ENCODE data around the gene MYO3B. TPM values are rescaled to one million over a fixed set of nuclear protein-coding genes. Genes with fewer than 3 reads are reported as not detected.

The MYO3B gene
- total RNA-seq, 1 experiment from 2014 or later: 4.4 TPM

- Histone ChIP-seq H3K27ac (ENCODE audit: low read length) (no peak overlapping the region), H4K20me1 (ENCODE audit: insufficient read depth, low read depth, low read length) (no peaks in the 10 kb centered on the region), H3K9me2 (replicated peaks; ENCODE audit: insufficient read depth, low read length) (no peaks in the 10 kb centered on the region), H3K36me3 (ENCODE audit: insufficient read depth, low read length) (no peaks in the 10 kb centered on the region), H3K4me3 (ENCODE audit: low read length) (no peak overlapping the region), H3K4me1 (ENCODE audit: low read length) (peaks cover 16% of the 10 kb centered on the region), H3K9ac (ENCODE audit: low read length) (no peak overlapping the region), H3K4me2 (ENCODE audit: low read depth, low read length, poor library complexity, severe bottlenecking) (no peak overlapping the region), H3K9me3 (ENCODE audit: low read length) (no peaks in the 10 kb centered on the region), H2AFZ (ENCODE audit: low read length) (no peak overlapping the region), H3K79me2 (ENCODE audit: low read length) (no peaks in the 10 kb centered on the region), H3K27me3 (ENCODE audit: low read length) (no peaks in the 10 kb centered on the region)
- DNase-seq: no peak
Observed at GRCh38 chr2:170166735-170167134, 11.2 kb upstream of the MYO3B start.

- no peak overlapping the region for H3K4me3 ChIP-seq (ENCODE audit: low read length)
- no peak overlapping the region for H3K4me2 ChIP-seq (ENCODE audit: low read depth, low read length, poor library complexity, severe bottlenecking)
- H3K9ac ChIP-seq (ENCODE audit: low read length): no peak overlapping the region
- peaks cover 14% of the 10 kb centered on the region for H3K4me1 ChIP-seq (ENCODE audit: low read length)
- H3K79me2 ChIP-seq (ENCODE audit: low read length): no peaks in the 10 kb centered on the region
- no peaks in the 10 kb centered on the region for H3K36me3 ChIP-seq (ENCODE audit: insufficient read depth, low read length)
- no peaks in the 10 kb centered on the region for H4K20me1 ChIP-seq (ENCODE audit: insufficient read depth, low read depth, low read length)
- H3K27ac ChIP-seq (ENCODE audit: low read length): no peak overlapping the region
- H2AFZ ChIP-seq (ENCODE audit: low read length): no peak overlapping the region
- H3K27me3 ChIP-seq (ENCODE audit: low read length): no peaks in the 10 kb centered on the region
- no peak for DNase-seq
- H3K9me2 ChIP-seq (replicated peaks; ENCODE audit: insufficient read depth, low read length): no peaks in the 10 kb centered on the region
- H3K9me3 ChIP-seq (ENCODE audit: low read length): no peaks in the 10 kb centered on the region
Observed at GRCh38 chr2:170170281-170171040, 7.5 kb upstream of the MYO3B start.

DNA sequence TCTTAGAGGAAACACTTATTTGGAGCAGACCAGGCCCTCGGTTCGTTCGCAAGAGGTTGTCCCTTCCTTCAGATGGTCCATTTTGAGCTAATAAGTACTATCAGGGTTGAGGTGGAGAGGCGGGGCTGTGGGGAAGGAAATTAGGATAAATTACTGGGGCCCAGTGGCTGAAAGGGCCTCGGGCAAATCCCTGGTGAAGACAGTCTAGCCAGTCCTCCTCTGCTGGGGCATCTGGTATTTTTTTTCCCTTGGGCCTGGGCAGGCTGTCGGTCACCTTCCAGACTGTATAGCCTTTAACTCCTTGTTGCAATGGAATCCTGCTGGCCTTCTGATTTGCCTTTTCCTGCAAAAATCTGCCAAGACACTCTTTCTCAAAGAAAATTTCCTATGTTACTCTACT is 1.7 kb upstream of the MYO3B start:
- no peaks in the 10 kb centered on the region for H3K27me3 ChIP-seq (ENCODE audit: low read length)
- H3K79me2 ChIP-seq (ENCODE audit: low read length): no peaks in the 10 kb centered on the region
- no peaks in the 10 kb centered on the region for H4K20me1 ChIP-seq (ENCODE audit: insufficient read depth, low read depth, low read length)
- H3K4me1 ChIP-seq (ENCODE audit: low read length): peaks cover 58% of the 10 kb centered on the region
- H3K4me2 ChIP-seq (ENCODE audit: low read depth, low read length, poor library complexity, severe bottlenecking): peak overlapping the region; percentile 65
- no peak for DNase-seq
- no peaks in the 10 kb centered on the region for H3K36me3 ChIP-seq (ENCODE audit: insufficient read depth, low read length)
- no peak overlapping the region for H3K27ac ChIP-seq (ENCODE audit: low read length)
- no peak overlapping the region for H2AFZ ChIP-seq (ENCODE audit: low read length)
- no peak overlapping the region for H3K9ac ChIP-seq (ENCODE audit: low read length)
- peak overlapping the region; percentile 27; the same call in 1 of the 2 replicates for H3K4me3 ChIP-seq (ENCODE audit: low read length)
- no peaks in the 10 kb centered on the region for H3K9me3 ChIP-seq (ENCODE audit: low read length)
- H3K9me2 ChIP-seq (replicated peaks; ENCODE audit: insufficient read depth, low read length): no peaks in the 10 kb centered on the region

DNA sequence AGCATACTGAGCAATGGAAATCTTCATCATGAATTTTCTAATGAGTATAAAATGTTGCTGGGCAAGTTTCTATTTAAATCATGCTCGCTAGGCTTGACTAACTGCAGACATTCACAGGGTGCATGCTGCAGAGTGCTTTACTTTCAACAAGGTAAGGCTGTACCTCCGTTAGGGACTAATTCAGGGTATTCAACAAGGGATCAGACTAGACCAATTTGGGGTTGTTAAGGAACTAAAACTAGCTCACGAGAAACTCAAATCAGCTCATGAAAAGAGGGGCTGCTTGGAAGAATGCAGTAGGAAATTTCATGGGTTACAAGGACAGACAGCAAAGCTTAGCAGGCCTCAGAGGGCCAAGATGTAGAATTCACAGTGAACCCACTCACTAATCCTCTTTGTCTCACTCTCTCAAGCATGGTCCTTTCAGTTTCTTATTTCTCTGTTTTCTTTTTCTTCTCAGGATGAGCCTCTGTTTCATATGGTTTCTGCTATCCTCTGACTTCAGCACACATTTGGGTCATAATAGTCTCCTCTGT is 2.2 kb downstream of the MYO3B start:
- no peaks in the 10 kb centered on the region for H3K27me3 ChIP-seq (ENCODE audit: low read length)
- H3K4me2 ChIP-seq (ENCODE audit: low read depth, low read length, poor library complexity, severe bottlenecking): peak overlapping the region; percentile 65
- H3K4me3 ChIP-seq (ENCODE audit: low read length): peak overlapping the region; percentile 38
- 0 out of 2 replicates have a peak overlapping the region, but pooled peaks have one; percentile 26 for H2AFZ ChIP-seq (ENCODE audit: low read length)
- peak overlapping the region; percentile 55 for H3K9ac ChIP-seq (ENCODE audit: low read length)
- no peaks in the 10 kb centered on the region for H3K36me3 ChIP-seq (ENCODE audit: insufficient read depth, low read length)
- no peaks in the 10 kb centered on the region for H3K9me2 ChIP-seq (replicated peaks; ENCODE audit: insufficient read depth, low read length)
- peaks cover 69% of the 10 kb centered on the region for H3K4me1 ChIP-seq (ENCODE audit: low read length)
- H3K79me2 ChIP-seq (ENCODE audit: low read length): no peaks in the 10 kb centered on the region
- peaks cover 1% of the 10 kb centered on the region for H3K9me3 ChIP-seq (ENCODE audit: low read length)
- H4K20me1 ChIP-seq (ENCODE audit: insufficient read depth, low read depth, low read length): no peaks in the 10 kb centered on the region
- peak; percentile 90 for DNase-seq
- peak overlapping the region; percentile 89 for H3K27ac ChIP-seq (ENCODE audit: low read length)

GRCh38 chr2:170181602-170182001 is 3.7 kb downstream of the MYO3B start:
- H3K27me3 ChIP-seq (ENCODE audit: low read length): no peaks in the 10 kb centered on the region
- no peak overlapping the region for H3K4me3 ChIP-seq (ENCODE audit: low read length)
- no peaks in the 10 kb centered on the region for H3K79me2 ChIP-seq (ENCODE audit: low read length)
- no peaks in the 10 kb centered on the region for H3K9me2 ChIP-seq (replicated peaks; ENCODE audit: insufficient read depth, low read length)
- H3K9me3 ChIP-seq (ENCODE audit: low read length): peaks cover 5% of the 10 kb centered on the region
- H3K4me2 ChIP-seq (ENCODE audit: low read depth, low read length, poor library complexity, severe bottlenecking): peak overlapping the region; percentile 65
- no peak overlapping the region for H3K9ac ChIP-seq (ENCODE audit: low read length)
- no peak for DNase-seq
- H3K27ac ChIP-seq (ENCODE audit: low read length): peak overlapping the region; percentile 89; the same call in 1 of the 2 replicates
- H3K4me1 ChIP-seq (ENCODE audit: low read length): peaks cover 57% of the 10 kb centered on the region
- no peak overlapping the region for H2AFZ ChIP-seq (ENCODE audit: low read length)
- no peaks in the 10 kb centered on the region for H4K20me1 ChIP-seq (ENCODE audit: insufficient read depth, low read depth, low read length)
- H3K36me3 ChIP-seq (ENCODE audit: insufficient read depth, low read length): no peaks in the 10 kb centered on the region

- no peak overlapping the region for H3K27ac ChIP-seq (ENCODE audit: low read length)
- no peak overlapping the region for H3K4me2 ChIP-seq (ENCODE audit: low read depth, low read length, poor library complexity, severe bottlenecking)
- no peak overlapping the region for H3K4me3 ChIP-seq (ENCODE audit: low read length)
- peaks cover 20% of the 10 kb centered on the region for H3K4me1 ChIP-seq (ENCODE audit: low read length)
- H3K9ac ChIP-seq (ENCODE audit: low read length): no peak overlapping the region
- no peak overlapping the region for H2AFZ ChIP-seq (ENCODE audit: low read length)
- no peaks in the 10 kb centered on the region for H3K36me3 ChIP-seq (ENCODE audit: insufficient read depth, low read length)
- H3K9me2 ChIP-seq (replicated peaks; ENCODE audit: insufficient read depth, low read length): no peaks in the 10 kb centered on the region
- no peaks in the 10 kb centered on the region for H4K20me1 ChIP-seq (ENCODE audit: insufficient read depth, low read depth, low read length)
- peaks cover 5% of the 10 kb centered on the region for H3K9me3 ChIP-seq (ENCODE audit: low read length)
- no peaks in the 10 kb centered on the region for H3K27me3 ChIP-seq (ENCODE audit: low read length)
- H3K79me2 ChIP-seq (ENCODE audit: low read length): no peaks in the 10 kb centered on the region
- no peak for DNase-seq
Observed at GRCh38 chr2:170185319-170185718, 7.4 kb downstream of the MYO3B start.

DNA sequence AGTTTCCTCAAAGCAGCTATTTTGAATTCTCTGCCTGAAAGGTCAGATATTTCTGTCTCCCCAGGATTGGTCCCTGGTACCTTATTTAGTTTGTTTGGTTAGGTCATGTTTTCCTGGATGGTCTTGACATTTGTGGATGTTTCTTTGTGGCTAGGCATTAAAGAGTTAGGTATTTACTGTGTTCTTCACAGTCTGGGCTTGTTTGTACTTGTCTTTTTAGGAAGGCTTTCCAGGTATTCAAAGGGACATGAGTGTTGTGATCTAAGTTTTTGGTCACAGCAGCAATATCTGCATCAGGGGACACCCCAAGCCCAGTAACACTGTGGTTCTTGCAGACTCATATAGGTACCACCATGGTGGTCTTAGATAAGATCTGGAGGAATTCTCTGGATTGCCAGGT is 11.8 kb downstream of the MYO3B start:
- H3K36me3 ChIP-seq (ENCODE audit: insufficient read depth, low read length): no peaks in the 10 kb centered on the region

DNA sequence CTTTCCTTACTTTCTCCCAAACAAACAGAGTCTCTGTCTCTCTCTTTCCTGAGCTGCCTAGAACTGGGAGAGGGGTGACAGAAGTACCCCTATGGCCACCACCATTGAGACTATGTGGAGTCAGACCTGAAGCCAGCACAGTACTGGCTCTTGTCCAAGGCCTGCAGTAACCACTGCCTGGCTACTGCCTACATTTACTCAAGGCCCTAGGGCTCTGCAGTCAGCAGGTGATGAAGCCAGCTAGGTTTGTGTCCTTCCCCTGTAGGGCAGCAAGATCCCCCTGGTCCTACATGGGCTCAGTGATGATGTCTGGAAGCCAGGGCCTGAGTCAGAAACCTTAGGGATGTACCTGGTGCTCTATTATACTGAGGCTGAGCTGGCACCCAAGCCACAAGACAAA is 12.2 kb downstream of the MYO3B start:
- Histone ChIP-seq H3K4me2 (ENCODE audit: low read depth, low read length, poor library complexity, severe bottlenecking) (no peak overlapping the region), H3K27me3 (ENCODE audit: low read length) (no peaks in the 10 kb centered on the region), H3K9me2 (replicated peaks; ENCODE audit: insufficient read depth, low read length) (no peaks in the 10 kb centered on the region), H3K27ac (ENCODE audit: low read length) (no peak overlapping the region), H3K9ac (ENCODE audit: low read length) (no peak overlapping the region), H4K20me1 (ENCODE audit: insufficient read depth, low read depth, low read length) (no peaks in the 10 kb centered on the region), H2AFZ (ENCODE audit: low read length) (no peak overlapping the region), H3K36me3 (ENCODE audit: insufficient read depth, low read length) (no peaks in the 10 kb centered on the region), H3K9me3 (ENCODE audit: low read length) (peaks cover 3% of the 10 kb centered on the region), H3K4me1 (ENCODE audit: low read length) (no peaks in the 10 kb centered on the region), H3K4me3 (ENCODE audit: low read length) (no peak overlapping the region), H3K79me2 (ENCODE audit: low read length) (no peaks in the 10 kb centered on the region)
- no peak for DNase-seq

More for the DNA sequence above, 11.8 kb downstream of the MYO3B start:
- no peak overlapping the region for H2AFZ ChIP-seq (ENCODE audit: low read length)
- H3K4me1 ChIP-seq (ENCODE audit: low read length): no peaks in the 10 kb centered on the region
- H3K9me3 ChIP-seq (ENCODE audit: low read length): peaks cover 5% of the 10 kb centered on the region
- H3K4me3 ChIP-seq (ENCODE audit: low read length): no peak overlapping the region
- H3K9ac ChIP-seq (ENCODE audit: low read length): no peak overlapping the region
- no peaks in the 10 kb centered on the region for H3K9me2 ChIP-seq (replicated peaks; ENCODE audit: insufficient read depth, low read length)
- H3K79me2 ChIP-seq (ENCODE audit: low read length): no peaks in the 10 kb centered on the region
- no peaks in the 10 kb centered on the region for H4K20me1 ChIP-seq (ENCODE audit: insufficient read depth, low read depth, low read length)
- no peak overlapping the region for H3K27ac ChIP-seq (ENCODE audit: low read length)
- no peak overlapping the region for H3K4me2 ChIP-seq (ENCODE audit: low read depth, low read length, poor library complexity, severe bottlenecking)
- H3K27me3 ChIP-seq (ENCODE audit: low read length): no peaks in the 10 kb centered on the region
- no peak for DNase-seq

All from Karpas-422 (cell line).